ENCODE results near the gene ARMC3. TPM values are rescaled to one million over a fixed set of nuclear protein-coding genes. Genes with fewer than 3 reads are reported as not detected.
A peak's percentile ranks its signal among the peaks of the same experiment; 100 is the strongest.
"Not testable (repeated sequence)": the region's sequence is repeated elsewhere in the genome, so short reads cannot be mapped to it uniquely, and the experiment has no call there.

ARMC3 gene
- total RNA-seq, 2 donors from 2014 or later: not detected

GRCh38 chr10:22911067-22911466 lies 16.8 kb upstream of the ARMC3 start:
- Mint-ChIP-seq H3K27me3 (no peaks in the 10 kb centered on the region), H3K9me3 (peaks cover 2% of the 10 kb centered on the region), H3K4me3 (no peak overlapping the region), H3K36me3 (peaks cover 21% of the 10 kb centered on the region), H3K4me1 (ENCODE audit: low read depth in 2 of 2) (peaks cover 16 to 23% of the 10 kb centered on the region in 2 donors), H3K27ac (peak overlapping the region in 1 of 2 donors; percentile 14)
- ATAC-seq (no peak), DNase-seq (ENCODE audit: low spot score) (no peak)

GRCh38 chr10:22911889-22912762 lies 15.7 kb upstream of the ARMC3 start:
- Mint-ChIP-seq H3K36me3 (peaks cover 21% of the 10 kb centered on the region), H3K9me3 (peaks cover 2% of the 10 kb centered on the region), H3K27ac (peak overlapping the region; percentile 46 to 51), H3K4me3 (no peak overlapping the region), H3K4me1 (ENCODE audit: low read depth in 2 of 2) (peaks cover 16 to 23% of the 10 kb centered on the region in 2 donors), H3K27me3 (no peaks in the 10 kb centered on the region)
- no peak for ATAC-seq
- no peak for DNase-seq (ENCODE audit: low spot score)

- H3K27ac Mint-ChIP-seq: peak overlapping the region; percentile 46 to 51
- no peak for DNase-seq (ENCODE audit: low spot score)
- H3K27me3 Mint-ChIP-seq: no peaks in the 10 kb centered on the region
- H3K36me3 Mint-ChIP-seq: peaks cover 15% of the 10 kb centered on the region
- H3K4me3 Mint-ChIP-seq: peak overlapping the region; percentile 40
- ATAC-seq: no peak
- H3K4me1 Mint-ChIP-seq (ENCODE audit: low read depth in 2 of 2): peaks cover 16 to 23% of the 10 kb centered on the region in 2 donors
- H3K9me3 Mint-ChIP-seq: peaks cover 2% of the 10 kb centered on the region
These were observed 15.0 kb upstream of the ARMC3 start for GRCh38 chr10:22912763-22913384.

GRCh38 chr10:22913474-22914092 lies 14.3 kb upstream of the ARMC3 start:
- H3K27ac Mint-ChIP-seq: peak overlapping the region; percentile 46 to 51
- no peak for DNase-seq (ENCODE audit: low spot score)
- H3K4me1 Mint-ChIP-seq (ENCODE audit: low read depth in 2 of 2): peaks cover 16 to 23% of the 10 kb centered on the region in 2 donors
- ATAC-seq: peak in 1 of 2 donors; percentile 51
- H3K27me3 Mint-ChIP-seq: no peaks in the 10 kb centered on the region
- H3K4me3 Mint-ChIP-seq: peak overlapping the region; percentile 44
- peaks cover 14% of the 10 kb centered on the region for H3K36me3 Mint-ChIP-seq
- H3K9me3 Mint-ChIP-seq: peaks cover 2% of the 10 kb centered on the region

- H3K27me3 Mint-ChIP-seq: peaks cover 0 to 6% of the 10 kb centered on the region in 2 donors
- H3K4me1 Mint-ChIP-seq (ENCODE audit: low read depth in 2 of 2): peaks cover 16 to 23% of the 10 kb centered on the region in 2 donors
- ATAC-seq (no peak), DNase-seq (ENCODE audit: low spot score) (no peak)
- peaks cover 5% of the 10 kb centered on the region for H3K36me3 Mint-ChIP-seq
- H3K9me3 Mint-ChIP-seq: peaks cover 2% of the 10 kb centered on the region
- H3K27ac Mint-ChIP-seq: no peak overlapping the region
- no peak overlapping the region for H3K4me3 Mint-ChIP-seq
These were observed 12.5 kb upstream of the ARMC3 start for GRCh38 chr10:22915314-22915713.

- Mint-ChIP-seq H3K36me3 (peaks cover 6% of the 10 kb centered on the region), H3K9me3 (no peaks in the 10 kb centered on the region), H3K4me1 (ENCODE audit: low read depth in 2 of 2) (no peaks in the 10 kb centered on the region), H3K27ac (no peak overlapping the region), H3K4me3 (no peak overlapping the region), H3K27me3 (peaks cover 3 to 12% of the 10 kb centered on the region in 2 donors)
- no peak for DNase-seq (ENCODE audit: low spot score)
- ATAC-seq: no peak
These were observed 2.8 kb upstream of the ARMC3 start for GRCh38 chr10:22925088-22925487.

GRCh38 chr10:22927166-22927565 lies 687 bp upstream of the ARMC3 start:
- peaks cover 2 to 3% of the 10 kb centered on the region in 2 donors for H3K27me3 Mint-ChIP-seq
- no peaks in the 10 kb centered on the region for H3K9me3 Mint-ChIP-seq
- ATAC-seq: no peak
- H3K4me3 Mint-ChIP-seq: no peak overlapping the region
- no peak overlapping the region for H3K27ac Mint-ChIP-seq
- peaks cover 2% of the 10 kb centered on the region for H3K36me3 Mint-ChIP-seq
- no peak for DNase-seq (ENCODE audit: low spot score)
- no peaks in the 10 kb centered on the region for H3K4me1 Mint-ChIP-seq (ENCODE audit: low read depth in 2 of 2)

GRCh38 chr10:22929053-22929452 lies 1.2 kb downstream of the ARMC3 start:
- H3K27me3 Mint-ChIP-seq; H3K4me1 Mint-ChIP-seq (ENCODE audit: low read depth in 2 of 2); H3K36me3 Mint-ChIP-seq; H3K27ac Mint-ChIP-seq; H3K9me3 Mint-ChIP-seq; H3K4me3 Mint-ChIP-seq; ATAC-seq; DNase-seq (ENCODE audit: low spot score): not testable (repeated sequence)

GRCh38 chr10:22931948-22932347 lies 4.1 kb downstream of the ARMC3 start:
- Mint-ChIP-seq H3K36me3 (no peaks in the 10 kb centered on the region), H3K4me1 (ENCODE audit: low read depth in 2 of 2) (no peaks in the 10 kb centered on the region), H3K27me3 (peaks cover 0 to 3% of the 10 kb centered on the region in 2 donors), H3K27ac (no peak overlapping the region), H3K9me3 (no peaks in the 10 kb centered on the region), H3K4me3 (no peak overlapping the region)
- no peak for ATAC-seq
- no peak for DNase-seq (ENCODE audit: low spot score)

GRCh38 chr10:22932626-22933370 lies 4.9 kb downstream of the ARMC3 start:
- no peak for ATAC-seq
- no peaks in the 10 kb centered on the region for H3K9me3 Mint-ChIP-seq
- no peaks in the 10 kb centered on the region for H3K36me3 Mint-ChIP-seq

GRCh38 chr10:22934726-22935125 lies 6.9 kb downstream of the ARMC3 start:
- Mint-ChIP-seq H3K27me3 (peaks cover 2 to 16% of the 10 kb centered on the region in 2 donors), H3K4me3 (no peak overlapping the region), H3K9me3 (no peaks in the 10 kb centered on the region), H3K27ac (no peak overlapping the region), H3K36me3 (no peaks in the 10 kb centered on the region), H3K4me1 (ENCODE audit: low read depth in 2 of 2) (no peaks in the 10 kb centered on the region)
- no peak for ATAC-seq
- DNase-seq (ENCODE audit: low spot score): no peak

More at GRCh38 chr10:22932626-22933370, 4.9 kb downstream of the ARMC3 start:
- DNase-seq (ENCODE audit: low spot score): no peak
- Mint-ChIP-seq H3K27ac (no peak overlapping the region), H3K4me1 (ENCODE audit: low read depth in 2 of 2) (no peaks in the 10 kb centered on the region), H3K27me3 (peaks cover 1 to 3% of the 10 kb centered on the region in 2 donors), H3K4me3 (no peak overlapping the region)

GRCh38 chr10:22942437-22942836 lies 14.6 kb downstream of the ARMC3 start:
- Mint-ChIP-seq H3K4me3 (no peak overlapping the region), H3K4me1 (ENCODE audit: low read depth in 2 of 2) (peaks cover 8 to 11% of the 10 kb centered on the region in 2 donors)

GRCh38 chr10:22945934-22946673 lies 18.3 kb downstream of the ARMC3 start:
- peaks cover 15% of the 10 kb centered on the region for H3K9me3 Mint-ChIP-seq
- H3K27me3 Mint-ChIP-seq: peaks cover 15 to 25% of the 10 kb centered on the region in 2 donors
- peak overlapping the region; percentile 23 for H3K4me3 Mint-ChIP-seq
- ATAC-seq (no peak), DNase-seq (ENCODE audit: low spot score) (no peak)
- H3K4me1 Mint-ChIP-seq (ENCODE audit: low read depth in 2 of 2): peaks cover 8 to 11% of the 10 kb centered on the region in 2 donors
- peaks cover 27% of the 10 kb centered on the region for H3K36me3 Mint-ChIP-seq
- H3K27ac Mint-ChIP-seq: peak overlapping the region in 1 of 2 donors; percentile 9

More at GRCh38 chr10:22942437-22942836, 14.6 kb downstream of the ARMC3 start:
- Mint-ChIP-seq H3K27ac (no peak overlapping the region), H3K27me3 (peaks cover 13 to 37% of the 10 kb centered on the region in 2 donors), H3K9me3 (peaks cover 7% of the 10 kb centered on the region), H3K36me3 (peaks cover 12% of the 10 kb centered on the region)
- DNase-seq (ENCODE audit: low spot score): no peak
- no peak for ATAC-seq
